Activated T-helper 9 cell treated with anti-CD3 and anti-CD28 coated beads, Interleukin-2, amount 50 U/mL, for 16 hours (primary cell): ENCODE results near the gene MED22.
"Not testable (repeated sequence)": the region's sequence is repeated elsewhere in the genome, so short reads cannot be mapped to it uniquely, and the experiment has no call there.

Experiments
- DNase-seq: peaks from one replicate; pipeline ENCODE4 v3.0.0-alpha.2; 2020; ENCODE audit warnings: low read depth

The MED22 gene

DNA sequence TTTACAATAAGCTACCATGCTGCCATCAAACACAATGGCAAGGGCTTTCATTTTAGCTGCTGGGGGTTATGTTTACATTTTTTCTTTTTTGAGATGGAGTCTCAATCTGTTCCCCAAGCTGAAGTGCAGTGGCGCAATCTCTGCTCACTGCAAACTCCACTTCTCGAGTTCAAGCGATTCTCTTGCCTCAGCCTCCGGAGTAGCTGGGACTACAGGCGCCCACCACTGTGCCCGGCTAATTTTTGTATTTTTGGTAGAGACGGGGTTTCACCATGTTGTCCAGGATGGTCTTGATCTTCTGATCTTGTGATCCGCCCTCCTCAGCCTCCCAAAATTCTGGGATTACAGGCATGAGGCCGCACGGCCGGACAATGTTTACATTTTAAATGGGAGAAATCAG lies 13.0 kb downstream of the MED22 start:
- not testable (repeated sequence) for DNase-seq

DNA sequence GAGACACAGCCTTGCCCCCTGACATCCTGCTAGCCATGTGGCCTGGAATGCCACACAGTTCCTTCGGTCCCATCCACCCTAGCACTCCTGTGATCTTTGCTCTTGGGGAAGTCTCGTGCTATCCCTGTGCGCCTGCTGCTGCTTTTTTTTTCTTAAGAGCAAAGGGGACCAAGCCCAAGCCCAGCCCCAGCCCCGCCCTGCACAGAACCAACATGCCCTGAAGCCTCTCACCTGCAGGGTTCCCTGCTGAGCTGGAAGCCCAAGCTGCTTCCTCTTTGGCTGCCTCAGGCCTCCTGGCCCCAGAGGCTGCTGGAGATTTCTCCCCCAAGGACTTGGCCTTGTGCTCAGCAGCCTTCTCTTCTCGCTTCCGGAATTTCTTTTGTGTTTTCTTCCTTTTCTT lies 13.8 kb downstream of the MED22 start:
- DNase-seq = no peak

DNA sequence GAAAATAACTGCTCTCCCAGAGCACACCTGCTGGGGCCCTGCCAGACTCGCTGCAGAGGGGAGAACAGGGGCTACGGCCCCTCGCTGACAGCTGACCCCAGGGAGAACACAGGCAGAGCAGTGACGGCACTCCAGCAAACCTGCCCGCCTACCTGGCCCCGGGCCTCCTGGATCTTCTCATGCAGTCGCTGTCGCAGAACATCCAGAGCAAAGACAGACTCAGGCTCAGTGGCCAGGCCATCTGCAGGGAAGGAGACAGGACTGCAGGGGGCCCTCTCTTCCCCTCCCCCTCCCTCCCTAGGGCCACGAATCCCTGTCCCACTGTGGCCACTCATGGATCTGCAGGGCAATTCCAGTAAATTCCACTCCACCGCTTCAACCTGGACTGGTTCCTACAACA lies 14.4 kb downstream of the MED22 start:
- no peak for DNase-seq

DNA sequence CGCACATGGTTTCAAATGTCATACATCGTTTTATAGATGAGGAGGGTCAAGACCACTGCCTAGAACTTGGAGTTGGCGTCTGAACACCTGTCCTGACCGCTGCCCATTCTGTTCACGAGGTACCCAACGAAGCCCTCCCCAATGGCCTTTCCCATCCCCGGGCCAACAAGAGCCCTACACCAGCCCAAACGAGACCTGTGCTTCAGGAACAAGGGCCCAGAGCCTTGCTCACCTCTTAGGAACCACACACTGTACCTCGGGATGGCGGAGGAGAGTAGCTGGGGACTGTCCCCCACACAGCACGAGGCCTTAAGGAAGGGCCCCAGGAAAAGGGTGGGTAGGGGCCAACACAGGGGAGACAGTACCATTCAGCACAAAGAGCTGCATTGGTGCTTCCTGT lies 14.9 kb downstream of the MED22 start:
- DNase-seq = no peak

DNA sequence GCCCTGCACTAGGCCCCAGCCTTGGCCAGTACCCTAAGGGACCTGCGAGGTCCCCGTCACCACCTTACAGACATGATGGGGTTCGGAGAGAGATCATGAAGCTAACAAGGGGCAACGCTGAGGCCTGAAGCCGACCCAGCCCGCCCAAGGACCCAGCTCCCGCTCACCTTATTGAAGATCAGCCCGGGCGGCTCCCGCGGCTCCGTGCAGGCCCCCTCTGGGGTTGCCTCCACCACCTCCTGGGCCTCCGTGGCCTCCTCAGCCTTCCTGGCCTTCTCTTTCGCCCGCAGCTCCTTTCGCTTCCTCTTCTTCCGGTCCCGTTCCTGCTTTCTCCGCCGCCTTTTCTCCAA lies 15.6 kb downstream of the MED22 start:
- no peak for DNase-seq

DNA sequence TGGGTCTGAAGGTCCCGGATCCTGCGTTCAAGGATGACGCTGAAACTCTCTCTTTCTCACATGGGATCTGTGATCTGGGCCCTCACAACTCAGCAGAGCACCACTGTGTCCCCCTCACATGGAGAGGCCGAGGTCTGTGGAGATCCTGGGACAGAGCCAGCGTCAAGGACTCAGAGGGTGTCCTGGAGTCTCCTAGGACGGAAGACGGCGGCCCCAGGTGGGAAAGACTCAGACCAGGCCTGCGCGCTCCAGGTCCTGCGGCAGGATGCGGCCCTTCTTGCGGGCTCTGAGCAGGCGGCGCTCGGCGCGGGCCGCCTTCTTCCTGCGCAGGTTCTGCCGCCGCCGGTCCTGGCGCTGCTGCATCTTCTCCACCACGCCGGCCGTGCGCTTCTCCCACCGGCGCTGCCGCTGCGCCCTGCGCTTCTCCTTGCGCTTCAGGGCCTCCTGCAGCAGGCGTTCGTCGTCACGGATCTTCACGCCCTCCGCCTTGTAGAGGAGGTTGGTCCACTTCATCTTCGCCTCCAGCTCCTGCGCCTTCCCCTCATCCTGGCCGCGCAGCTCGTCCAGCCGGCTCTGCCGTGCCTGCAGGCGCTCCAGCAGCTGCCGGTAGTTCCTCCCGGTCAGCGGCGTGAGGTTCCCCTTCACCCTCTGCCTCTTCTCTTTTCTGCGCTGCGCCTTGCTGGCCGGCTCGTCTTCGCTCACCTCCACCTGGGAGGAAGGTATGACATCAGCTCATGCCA lies 16.1 kb downstream of the MED22 start:
- no peak for DNase-seq

DNA sequence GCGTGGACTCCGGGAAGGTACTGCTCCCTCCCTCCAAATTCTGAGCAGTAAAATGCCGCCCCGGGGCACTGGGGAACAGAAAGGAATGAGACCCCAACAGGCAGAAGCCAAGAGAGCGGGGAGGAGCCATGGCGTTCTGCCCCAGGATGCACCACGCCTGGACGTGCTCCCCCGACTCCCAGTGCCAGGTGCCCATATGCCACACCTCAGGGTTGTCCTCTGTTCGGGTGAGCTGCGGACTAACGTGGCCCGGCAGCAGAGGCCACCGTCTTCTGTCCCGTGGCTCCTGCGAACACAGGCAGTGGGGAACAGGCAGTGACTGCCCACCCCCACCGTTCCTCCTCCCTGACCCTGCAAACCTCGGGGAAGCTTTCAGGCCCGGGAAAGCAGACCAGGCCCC lies 16.7 kb downstream of the MED22 start:
- no peak for DNase-seq

DNA sequence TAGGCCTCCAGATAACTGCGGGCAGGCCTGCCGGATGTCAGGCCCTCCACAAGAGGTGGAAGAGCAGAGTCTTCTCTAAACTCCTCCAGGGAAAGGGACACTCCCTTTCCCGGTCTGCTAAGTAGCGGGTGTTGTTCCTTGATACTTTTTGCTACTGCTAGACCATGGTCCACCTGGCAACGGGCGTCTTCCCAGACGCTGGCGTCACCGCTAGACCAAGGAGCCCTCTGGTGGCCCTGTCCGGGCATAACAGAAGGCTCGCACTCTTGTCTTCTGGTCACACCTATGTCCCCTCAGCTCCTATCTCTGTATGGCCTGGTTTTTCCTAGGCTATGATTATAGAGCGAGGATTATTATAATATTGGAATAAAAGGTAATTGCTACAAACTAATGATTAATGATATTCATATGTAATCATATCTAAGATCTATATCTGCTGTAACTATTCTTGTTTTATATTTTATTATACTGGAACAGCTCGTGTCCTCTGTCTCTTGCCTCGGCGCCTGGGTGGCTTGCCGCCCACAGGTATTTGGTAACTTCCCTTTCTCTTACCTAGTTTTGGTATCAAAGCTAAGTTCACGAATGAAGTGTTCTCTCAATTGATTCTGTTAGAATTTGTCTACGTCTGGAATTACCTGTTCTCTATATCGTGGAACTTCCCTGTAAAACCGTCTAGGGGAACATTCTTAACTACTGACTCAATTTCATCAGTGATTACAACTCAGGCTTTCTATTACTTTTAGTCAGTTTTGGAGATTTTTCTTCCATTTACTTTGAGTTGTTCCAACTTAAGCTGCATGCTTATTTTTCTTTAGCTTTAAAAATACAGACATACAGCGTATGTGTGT lies 18.4 kb downstream of the MED22 start:
- not testable (repeated sequence) for DNase-seq

DNA sequence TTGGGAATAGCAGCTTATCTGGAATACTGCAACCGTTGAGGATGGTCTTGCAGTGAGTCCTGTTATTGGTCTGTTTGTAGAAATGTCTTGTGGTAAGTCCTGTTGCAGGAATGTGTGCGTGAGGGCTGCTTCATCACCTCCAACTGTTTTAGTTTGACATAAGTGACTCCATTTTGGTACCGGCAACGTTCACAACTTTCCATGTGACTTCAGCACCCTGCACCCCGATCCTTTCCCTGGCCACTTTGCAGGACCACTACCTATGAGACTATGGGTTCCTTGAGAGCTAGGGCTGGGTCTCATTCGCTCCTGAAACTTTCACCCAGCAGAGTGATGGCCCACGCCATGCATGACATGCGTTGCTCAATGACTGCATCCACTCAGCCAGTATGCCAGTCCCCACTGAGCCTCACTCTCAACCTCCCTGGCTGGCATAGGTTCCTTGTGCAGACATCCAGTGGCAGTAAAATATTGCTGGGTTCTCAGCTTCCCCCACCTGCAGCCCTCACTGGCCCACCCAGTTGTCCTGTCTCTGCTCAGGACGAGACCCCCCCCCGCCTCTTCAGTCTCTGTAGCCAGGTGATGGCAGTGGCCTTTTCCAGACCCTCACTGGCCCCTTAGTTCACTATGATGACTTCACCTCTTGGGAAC lies 20.0 kb downstream of the MED22 start:
- DNase-seq = no peak

DNA sequence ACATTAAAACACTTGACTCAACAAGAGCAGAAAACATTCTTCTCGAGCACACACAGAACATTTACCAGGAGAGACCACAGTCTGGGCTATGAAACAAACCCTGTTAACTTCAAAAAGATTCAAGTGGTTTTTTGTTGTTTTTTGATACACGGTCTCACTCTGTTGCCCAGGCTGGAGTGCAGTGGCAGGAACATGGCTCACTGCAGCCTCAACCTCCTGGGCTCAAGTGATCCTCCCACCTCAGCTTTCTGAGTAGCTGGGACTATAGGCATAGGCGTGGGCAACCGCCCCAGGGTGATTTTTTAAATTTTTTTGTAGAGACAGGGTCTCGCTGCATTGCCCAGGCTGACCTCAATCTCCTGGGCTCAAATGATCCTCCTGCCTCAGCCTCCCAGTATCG lies 20.9 kb downstream of the MED22 start:
- not testable (repeated sequence) for DNase-seq

DNA sequence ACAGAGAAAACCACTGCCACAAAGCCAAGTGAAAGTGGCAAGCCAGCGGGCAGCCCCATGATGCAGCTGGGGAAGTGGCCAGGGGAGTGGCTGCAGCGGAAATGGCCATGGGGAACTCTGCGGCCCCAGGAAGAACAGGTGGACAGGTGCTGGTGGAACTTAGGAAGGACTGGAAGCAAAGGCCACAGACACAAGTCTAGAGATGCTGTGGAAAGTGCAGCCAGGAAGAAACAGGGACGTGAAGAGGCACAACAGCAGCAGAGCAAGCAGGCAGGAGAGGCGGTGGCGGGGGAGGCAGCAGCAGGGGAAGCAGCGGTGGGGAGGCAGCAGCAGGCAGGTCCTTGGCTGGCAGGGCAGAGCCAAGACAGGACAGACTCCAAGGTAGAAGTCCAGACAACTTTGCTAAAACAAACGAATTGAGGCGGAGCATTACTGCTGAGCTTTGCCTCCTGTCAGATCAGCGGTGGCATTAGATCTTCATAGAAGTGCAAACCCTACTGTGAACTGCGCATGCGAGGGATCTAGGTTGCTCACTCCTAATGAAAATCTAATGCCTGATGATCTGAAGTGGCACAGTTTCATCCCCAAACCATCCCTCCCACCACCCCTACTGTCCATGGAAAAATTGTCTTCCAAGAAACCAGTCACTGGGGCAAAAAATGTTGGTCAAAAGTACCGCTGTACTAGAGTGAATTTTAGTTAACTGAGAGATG lies 23.8 kb downstream of the MED22 start:
- DNase-seq = no peak

DNA sequence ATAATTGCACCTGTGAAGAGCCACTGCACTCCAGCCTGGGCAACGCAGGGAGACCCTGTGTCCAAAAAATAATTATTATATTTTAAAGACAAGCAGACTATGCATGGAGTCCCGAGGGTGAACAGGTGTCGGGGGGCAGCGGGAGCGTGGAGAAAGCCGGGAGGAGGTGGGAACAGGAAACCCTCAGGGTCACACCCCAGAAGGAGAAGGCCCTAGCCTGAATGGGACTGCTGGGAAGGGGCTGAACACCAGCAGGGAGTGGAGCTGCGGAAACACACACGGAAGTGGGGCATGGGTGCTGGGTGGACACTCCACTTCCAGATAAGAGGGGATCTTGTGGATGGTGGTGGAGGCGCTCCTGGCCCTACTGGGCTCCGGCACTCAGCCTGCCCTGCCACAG lies 24.7 kb downstream of the MED22 start:
- DNase-seq = no peak

DNA sequence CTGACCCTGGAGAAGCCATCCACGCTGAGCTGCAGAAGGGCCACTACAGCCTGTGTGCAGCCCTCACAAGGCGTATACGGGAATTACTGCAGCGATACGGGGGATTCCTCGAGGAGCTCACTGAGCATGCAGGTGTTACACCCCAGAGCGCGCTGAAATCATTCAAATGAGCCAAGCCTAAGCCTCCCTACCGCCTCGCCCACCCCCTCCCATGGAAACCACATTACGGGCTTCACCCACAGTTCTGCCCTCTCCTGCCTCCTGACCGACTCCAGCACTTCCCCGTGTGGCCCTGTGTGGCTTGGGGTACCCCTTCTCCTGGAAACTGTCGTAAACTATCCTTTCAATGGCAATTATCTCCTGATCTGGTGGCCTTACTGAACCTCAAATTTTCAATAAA lies 25.2 kb downstream of the MED22 start:
- no peak for DNase-seq

DNA sequence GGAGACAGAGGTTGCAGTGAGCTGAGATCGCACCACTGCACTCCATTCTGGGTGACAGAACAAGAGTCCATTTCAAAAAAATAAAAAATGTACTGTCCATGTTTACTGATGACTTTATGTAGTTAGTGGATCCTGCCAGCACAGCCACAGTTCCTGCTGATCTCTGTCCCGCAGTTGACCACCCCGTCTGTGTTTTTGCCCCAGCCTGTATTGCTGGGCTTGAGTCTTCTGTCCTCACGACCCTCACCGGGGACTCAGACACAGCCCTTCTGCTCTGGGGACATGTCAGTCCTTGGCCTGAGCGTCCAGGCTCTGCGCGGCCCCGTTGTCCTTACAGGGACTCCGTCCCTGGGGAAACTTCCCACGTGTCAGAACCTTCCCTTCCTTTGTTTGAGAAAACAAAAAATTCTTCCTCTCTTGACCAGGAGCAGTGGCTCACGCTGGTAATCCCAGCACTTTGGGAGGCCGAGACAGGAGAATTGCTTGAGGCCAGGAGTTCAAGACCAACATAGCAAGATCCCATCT lies 26.5 kb downstream of the MED22 start:
- no peak for DNase-seq

DNA sequence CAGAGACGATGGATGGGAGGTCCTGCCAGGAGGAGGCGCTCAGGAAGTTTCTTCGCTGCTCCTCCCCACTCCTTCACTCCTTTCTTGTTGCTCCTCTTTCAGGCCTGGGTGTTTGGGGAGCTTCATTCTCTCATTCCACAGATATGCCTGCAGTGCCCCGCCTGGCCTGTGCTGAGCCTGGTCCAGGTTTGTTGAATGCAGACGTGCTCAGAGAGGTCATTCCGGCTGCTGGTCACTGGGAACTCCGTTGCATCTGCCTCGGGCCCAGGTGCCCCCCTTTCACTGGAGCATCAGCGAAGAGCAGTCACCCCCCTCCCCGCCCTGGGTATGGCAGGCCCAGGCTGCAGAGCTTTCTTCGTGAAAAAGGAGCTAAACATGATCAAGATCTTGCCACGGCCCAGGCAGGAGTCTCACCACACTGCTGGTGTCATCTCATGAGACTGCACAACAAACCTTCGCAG lies 27.5 kb downstream of the MED22 start:
- DNase-seq = no peak

DNA sequence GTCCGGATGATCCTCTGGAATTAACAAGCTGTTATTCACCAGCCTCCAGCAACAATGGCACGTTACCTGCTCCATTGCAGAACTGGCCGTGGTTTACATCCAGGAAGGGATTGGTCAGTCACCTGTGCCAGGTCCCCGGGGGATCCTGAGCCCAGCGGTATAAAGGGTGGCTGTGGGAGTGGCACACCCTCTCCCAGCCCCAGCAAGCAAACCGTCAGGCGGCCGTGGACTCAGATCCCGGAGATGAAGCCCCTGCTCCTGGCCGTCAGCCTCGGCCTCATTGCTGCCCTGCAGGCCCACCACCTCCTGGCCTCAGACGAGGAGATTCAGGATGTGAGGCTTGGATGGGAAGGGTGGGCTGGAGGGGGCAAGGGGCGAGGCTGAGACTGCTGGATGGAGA lies 30.4 kb downstream of the MED22 start:
- DNase-seq = not testable (repeated sequence)

DNA sequence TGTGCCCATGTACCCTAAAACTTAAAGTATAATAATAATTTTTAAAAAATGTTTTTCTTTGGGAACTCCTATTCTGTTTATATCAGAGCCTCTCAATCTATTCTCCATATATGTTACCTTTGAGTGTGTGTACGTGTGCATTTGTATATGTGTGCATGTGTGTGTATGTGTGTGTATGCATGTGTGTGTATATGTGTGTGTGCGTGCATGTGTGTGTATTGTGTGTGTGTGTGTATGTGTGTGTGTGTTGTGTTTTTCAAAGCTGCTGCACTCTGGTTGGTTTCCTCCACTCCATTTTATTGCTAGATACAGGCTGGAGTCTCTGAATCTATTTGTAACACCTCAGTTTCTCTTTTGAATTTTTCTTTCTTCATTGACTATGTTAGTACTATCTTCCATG lies 31.9 kb downstream of the MED22 start:
- DNase-seq = no peak

DNA sequence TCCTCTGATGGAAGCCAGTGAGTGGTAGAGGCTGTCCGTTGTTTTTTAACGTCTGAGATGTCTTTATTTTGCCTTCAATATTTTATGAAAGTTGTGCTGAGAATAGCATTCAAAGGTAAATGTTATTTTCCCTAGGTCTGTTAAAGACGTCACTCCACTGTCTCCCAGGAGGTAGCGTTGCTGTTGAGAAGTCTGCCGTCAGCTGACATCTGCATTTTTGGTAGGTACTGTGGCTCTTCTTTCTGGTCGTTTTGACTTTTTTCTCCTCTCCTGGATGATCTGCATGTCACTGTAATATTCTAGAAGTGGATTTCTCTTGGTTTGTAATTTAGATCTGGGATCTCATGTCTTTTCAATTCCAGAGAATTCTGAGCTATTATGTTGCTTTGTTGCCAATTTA lies 38.3 kb downstream of the MED22 start:
- no peak for DNase-seq

DNA sequence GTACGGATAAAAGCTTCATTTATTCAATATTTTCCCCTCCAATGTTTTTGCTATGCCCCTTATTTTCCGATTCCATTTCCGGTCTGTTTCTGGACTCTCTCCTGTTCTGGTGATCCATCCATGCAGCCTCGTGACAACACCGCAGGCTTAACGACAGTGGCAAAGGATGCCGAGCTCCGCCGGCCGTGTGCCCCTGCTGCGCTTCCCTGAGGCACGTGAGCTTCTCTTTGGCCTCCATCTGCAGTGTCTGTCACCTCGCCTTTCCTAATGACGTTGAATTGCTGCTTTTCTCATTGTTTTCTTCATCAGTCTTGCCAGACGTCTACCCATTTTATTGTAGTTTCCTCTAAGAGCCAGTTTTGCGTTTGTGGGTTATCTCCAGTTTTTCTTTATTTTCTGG lies 40.6 kb downstream of the MED22 start:
- no peak for DNase-seq

DNA sequence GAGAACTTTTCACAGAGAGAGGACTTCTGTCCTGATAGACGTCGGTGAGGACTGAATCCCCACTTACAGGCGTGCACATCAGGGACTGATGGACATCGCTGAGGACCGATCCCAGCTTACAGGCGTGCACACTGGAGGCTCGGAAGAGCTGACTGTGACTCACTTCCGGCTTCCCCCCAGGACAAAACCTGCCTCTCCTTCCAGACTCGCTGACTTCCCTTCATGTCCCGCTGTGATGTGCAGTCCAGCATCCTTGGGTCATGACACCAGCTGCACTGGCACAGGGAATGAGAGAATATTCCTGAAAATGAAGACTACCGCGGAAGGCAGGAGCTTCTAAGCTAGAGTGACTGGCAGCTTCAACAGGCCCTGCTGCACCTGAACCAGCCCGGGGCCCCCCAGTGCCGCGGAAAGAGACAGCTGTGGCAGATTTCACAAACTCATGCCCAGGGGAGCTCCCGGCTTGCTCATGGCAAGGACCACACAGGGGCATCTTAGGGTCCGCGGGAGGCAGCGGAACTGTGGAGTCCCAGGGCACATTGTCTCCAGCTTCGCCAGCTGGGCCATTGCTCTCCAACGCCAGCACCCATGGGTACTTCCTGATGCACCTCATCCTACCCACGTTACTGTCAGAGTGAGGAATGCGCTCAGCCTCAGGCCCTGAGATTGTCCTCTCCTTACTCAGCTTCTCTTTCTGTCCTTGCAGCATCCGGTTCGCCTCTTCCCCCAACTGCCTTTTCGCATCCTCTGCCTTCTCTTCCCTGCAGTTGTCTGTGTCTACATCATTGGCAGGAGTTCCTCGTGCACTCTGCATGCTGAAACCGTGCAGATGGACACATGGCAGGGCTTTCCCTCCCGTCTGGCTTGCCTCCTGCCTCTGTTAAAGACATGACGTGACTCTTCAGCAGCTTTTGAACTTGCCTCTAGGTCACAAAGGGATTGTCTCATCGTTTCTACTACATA lies 41.4 kb downstream of the MED22 start:
- no peak for DNase-seq

DNA sequence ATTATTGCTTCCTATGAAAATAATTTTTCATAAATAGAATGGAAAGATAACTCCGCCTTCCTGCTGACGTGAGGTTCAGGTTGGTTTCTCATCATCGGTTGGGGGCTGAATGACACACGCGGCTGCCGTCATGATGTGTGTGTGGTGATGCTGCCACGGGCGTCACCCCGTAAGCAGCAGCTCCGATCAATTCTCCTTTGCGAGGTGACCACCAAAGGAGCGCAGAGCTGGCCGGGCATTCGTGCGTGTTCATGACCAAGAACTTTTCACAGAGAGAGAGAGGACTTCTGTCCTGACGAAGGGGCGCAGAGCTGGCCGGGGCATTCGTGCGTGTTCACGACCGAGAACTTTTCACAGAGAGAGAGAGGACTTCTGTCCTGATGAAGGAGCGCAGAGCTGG lies 42.2 kb downstream of the MED22 start:
- DNase-seq = no peak
